Osteocyte (in vitro differentiated cells): ENCODE results near the gene TM9SF4. TPM values are rescaled to one million over a fixed set of nuclear protein-coding genes. Genes with fewer than 3 reads are reported as not detected.

Experiments
- DNase-seq: peaks from one replicate; pipeline ENCODE4 v3.0.0; 2021; ENCODE audit warnings: mixed read lengths; ENCODE audit not compliant: unreplicated experiment; ENCODE audit errors: extremely low spot score
- H3K27ac Mint-ChIP-seq: one replicate; pipeline ENCODE4 v1.8.0; 2021; ENCODE audit warnings: mild to moderate bottlenecking, mixed read lengths; ENCODE audit not compliant: unreplicated experiment
- H3K27me3 Mint-ChIP-seq: one replicate; pipeline ENCODE4 v1.8.0; 2021; ENCODE audit warnings: mixed read lengths; ENCODE audit not compliant: unreplicated experiment
- H3K36me3 Mint-ChIP-seq: one replicate; pipeline ENCODE4 v1.8.0; 2021; ENCODE audit warnings: mixed read lengths; ENCODE audit not compliant: unreplicated experiment
- H3K4me1 Mint-ChIP-seq: one replicate; pipeline ENCODE4 v1.8.0; 2021; ENCODE audit warnings: mixed read lengths; ENCODE audit not compliant: unreplicated experiment
- H3K4me3 Mint-ChIP-seq: one replicate; pipeline ENCODE4 v1.8.0; 2021; ENCODE audit warnings: mild to moderate bottlenecking, moderate library complexity, mixed read lengths; ENCODE audit not compliant: unreplicated experiment
- H3K9me3 Mint-ChIP-seq: one replicate; pipeline ENCODE4 v1.8.0; 2021; ENCODE audit warnings: mixed read lengths; ENCODE audit not compliant: unreplicated experiment
- CTCF ChIP-seq: fragments of 200-600 bp; sonication (generic); IDR thresholded peaks from 2 replicates; pipeline ENCODE4 v1.5.0; 2021; ENCODE audit warnings: antibody characterized with exemption, mild to moderate bottlenecking, moderate library complexity
- total RNA-seq: library from RNA; stranded (reverse); gene quantifications from 2 replicates; pipeline ENCODE4 v1.2.1, GENCODE V29; 2021

The TM9SF4 gene
- total RNA-seq, 1 donor from 2014 or later, result 64.4 TPM

- H3K27me3 Mint-ChIP-seq, result no peaks in the 10 kb centered on the region
- peaks cover 50% of the 10 kb centered on the region for H3K36me3 Mint-ChIP-seq
- H3K4me1 Mint-ChIP-seq, result no peaks in the 10 kb centered on the region
- H3K9me3 Mint-ChIP-seq, result no peaks in the 10 kb centered on the region
- no peak overlapping the region for H3K27ac Mint-ChIP-seq
- no peak for TF ChIP-seq CTCF
- H3K4me3 Mint-ChIP-seq, result no peak overlapping the region
- no peak for DNase-seq
These were observed 30.4 kb downstream of the TM9SF4 start for GRCh38 chr20:32139947-32140346.

- TF ChIP-seq CTCF, result no peak
- Mint-ChIP-seq H3K4me3 (no peak overlapping the region), H3K4me1 (no peaks in the 10 kb centered on the region), H3K27me3 (no peaks in the 10 kb centered on the region), H3K36me3 (peaks cover 51% of the 10 kb centered on the region), H3K27ac (no peak overlapping the region), H3K9me3 (no peaks in the 10 kb centered on the region)
- no peak for DNase-seq
These were observed 31.1 kb downstream of the TM9SF4 start for GRCh38 chr20:32140603-32141002.

GRCh38 chr20:32141465-32141980 is 32.0 kb downstream of the TM9SF4 start:
- no peaks in the 10 kb centered on the region for H3K4me1 Mint-ChIP-seq
- TF ChIP-seq CTCF, result no peak
- DNase-seq, result no peak
- H3K36me3 Mint-ChIP-seq, result peaks cover 57% of the 10 kb centered on the region
- no peaks in the 10 kb centered on the region for H3K27me3 Mint-ChIP-seq
- H3K9me3 Mint-ChIP-seq, result no peaks in the 10 kb centered on the region
- no peak overlapping the region for H3K4me3 Mint-ChIP-seq
- H3K27ac Mint-ChIP-seq, result no peak overlapping the region

- no peak for TF ChIP-seq CTCF
- DNase-seq, result no peak
- H3K27ac Mint-ChIP-seq, result no peak overlapping the region
- no peaks in the 10 kb centered on the region for H3K27me3 Mint-ChIP-seq
- H3K9me3 Mint-ChIP-seq, result no peaks in the 10 kb centered on the region
- peaks cover 58% of the 10 kb centered on the region for H3K36me3 Mint-ChIP-seq
- H3K4me1 Mint-ChIP-seq, result no peaks in the 10 kb centered on the region
- H3K4me3 Mint-ChIP-seq, result no peak overlapping the region
These were observed 32.6 kb downstream of the TM9SF4 start for GRCh38 chr20:32142088-32142487.

GRCh38 chr20:32142991-32143390 is 33.5 kb downstream of the TM9SF4 start:
- no peak for TF ChIP-seq CTCF
- no peak for DNase-seq
- Mint-ChIP-seq H3K36me3 (peaks cover 54% of the 10 kb centered on the region), H3K27me3 (no peaks in the 10 kb centered on the region), H3K9me3 (no peaks in the 10 kb centered on the region), H3K4me3 (no peak overlapping the region), H3K27ac (no peak overlapping the region), H3K4me1 (no peaks in the 10 kb centered on the region)
